Kidney tubule cell (primary cell): ENCODE measurements around the gene NEU3.
"Not testable (repeated sequence)": the region's sequence is repeated elsewhere in the genome, so short reads cannot be mapped to it uniquely, and the experiment has no call there.

Experiments used
- DNase-seq: peaks from one replicate; pipeline ENCODE4 v3.0.0-alpha.2; 2018; ENCODE audit warnings: low spot score

Gene NEU3

DNA sequence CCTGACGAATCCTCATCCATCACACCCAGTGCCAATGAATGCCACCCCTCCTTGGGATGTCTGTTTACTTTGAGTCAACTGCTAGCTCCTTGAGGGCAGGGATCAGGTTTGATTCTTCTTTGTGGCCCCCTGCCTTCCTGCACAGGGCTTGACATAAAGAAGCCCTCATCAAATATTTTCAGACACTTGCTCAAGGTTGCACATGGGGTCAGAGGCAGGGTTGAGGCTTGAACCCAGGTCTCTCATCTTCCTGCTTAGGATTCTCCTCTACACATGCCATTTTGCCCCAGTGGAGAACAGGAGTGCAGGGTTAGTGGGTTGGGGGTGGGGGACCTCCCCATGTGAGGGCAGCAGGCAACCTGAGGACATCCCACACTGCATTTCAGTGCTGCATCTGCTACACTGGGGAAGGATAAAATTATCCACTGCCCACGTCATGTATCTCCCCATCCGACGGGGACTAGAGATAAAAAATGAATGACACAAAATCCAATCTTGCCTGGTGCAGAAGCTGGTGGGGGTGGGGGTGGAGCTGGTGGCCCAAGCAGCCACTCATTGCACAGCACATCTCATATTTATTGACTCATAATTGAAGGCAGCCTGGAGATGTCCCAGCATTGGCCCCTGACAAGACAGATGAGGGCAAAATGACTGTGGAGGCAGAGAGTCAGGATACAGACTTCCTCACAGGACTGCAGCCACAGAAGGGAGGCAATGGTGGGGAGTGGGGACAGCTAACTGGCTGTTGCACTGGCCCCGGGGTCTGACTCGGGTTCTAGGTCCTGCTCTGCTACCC is 41.3 kb downstream of the NEU3 start:
- DNase-seq = no peak

- peak; percentile 93 for DNase-seq
Measured at GRCh38 chr11:75031224-75031753, 42.6 kb downstream of the NEU3 start.

GRCh38 chr11:75031771-75032549 is 43.2 kb downstream of the NEU3 start:
- DNase-seq = peak; percentile 82

GRCh38 chr11:75032550-75032935 is 43.8 kb downstream of the NEU3 start:
- DNase-seq = no peak

DNA sequence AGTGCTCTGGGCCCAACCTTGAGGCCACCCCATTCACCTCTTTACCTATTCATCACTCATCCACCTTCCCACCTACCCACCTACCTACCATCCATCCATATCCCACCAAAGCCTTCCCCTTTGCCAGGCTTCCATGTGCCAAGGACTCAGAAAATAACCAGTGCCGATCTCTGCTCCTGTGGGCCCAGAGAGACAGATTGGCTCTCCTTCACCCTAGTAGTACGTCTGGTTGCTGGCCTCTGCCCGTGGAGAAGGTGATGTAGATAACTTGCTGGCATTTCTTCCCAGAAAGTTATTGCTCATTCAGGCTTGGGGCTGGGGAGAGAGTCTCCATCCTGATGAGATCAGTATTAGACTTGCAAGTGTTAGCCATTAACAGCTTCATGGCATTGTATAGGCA is 45.2 kb downstream of the NEU3 start:
- DNase-seq = no peak

- DNase-seq = peak; percentile 46
Measured at GRCh38 chr11:75035256-75035655, 46.5 kb downstream of the NEU3 start.

DNA sequence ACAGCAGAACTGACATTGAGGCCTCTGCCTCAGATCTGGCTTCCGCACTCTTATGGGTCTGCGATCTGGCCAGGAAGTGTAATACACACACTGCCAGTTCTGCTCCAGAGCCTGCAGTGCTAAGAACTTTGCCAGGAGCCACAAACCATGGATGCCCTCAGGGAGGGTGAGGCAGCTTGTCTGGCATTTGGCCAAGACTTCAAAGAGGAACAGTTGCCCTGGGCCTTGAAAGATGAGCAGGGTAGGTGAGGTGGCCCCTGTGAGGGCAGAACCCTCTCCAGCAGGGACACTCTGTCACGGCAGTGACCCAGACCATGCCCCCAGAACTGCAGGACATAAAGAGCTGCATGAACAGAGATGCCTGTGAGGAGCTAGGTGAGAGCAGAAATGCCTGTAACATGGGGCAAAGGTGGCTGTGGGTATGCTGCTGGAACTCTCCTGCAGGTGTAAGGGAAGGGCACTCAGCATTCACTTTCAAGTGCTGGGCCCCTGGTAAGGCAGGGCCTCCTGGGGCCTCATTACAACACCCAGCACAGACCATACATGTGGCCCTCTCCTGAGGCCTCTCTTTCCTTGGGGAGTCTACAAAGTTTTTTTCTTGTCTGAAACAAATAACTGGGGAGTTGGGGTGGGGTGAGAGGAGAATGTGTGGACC is 47.3 kb downstream of the NEU3 start:
- peak; percentile 94 for DNase-seq

DNA sequence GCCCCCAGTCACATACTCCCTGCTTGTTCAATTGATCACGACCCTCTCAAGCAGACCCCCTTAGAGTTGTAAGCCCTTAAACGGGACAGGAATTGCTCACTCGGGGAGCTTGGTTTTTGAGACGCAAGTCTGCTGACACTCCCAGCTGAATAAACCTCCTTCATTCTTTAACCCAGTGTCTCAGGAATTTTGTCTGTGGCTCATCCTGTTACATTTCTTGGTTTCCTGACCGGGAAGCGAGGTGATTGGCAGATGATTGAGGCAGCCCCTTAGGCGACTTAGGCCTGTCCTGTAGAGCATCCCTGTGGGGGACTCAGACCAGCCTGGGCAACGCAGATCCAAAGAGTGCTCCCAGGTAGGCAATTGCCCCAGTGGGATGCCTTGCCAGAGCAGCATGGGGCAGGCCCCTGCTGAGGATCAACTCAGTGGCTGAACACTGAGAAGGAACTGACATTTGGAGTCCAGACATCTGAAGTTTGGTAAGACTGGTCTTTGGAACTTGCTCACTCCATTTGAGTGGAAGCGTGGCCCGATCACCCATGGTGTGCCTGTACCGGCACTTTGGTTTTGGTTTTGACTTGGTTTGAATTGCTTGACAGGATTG is 51.5 kb downstream of the NEU3 start:
- no peak for DNase-seq

DNA sequence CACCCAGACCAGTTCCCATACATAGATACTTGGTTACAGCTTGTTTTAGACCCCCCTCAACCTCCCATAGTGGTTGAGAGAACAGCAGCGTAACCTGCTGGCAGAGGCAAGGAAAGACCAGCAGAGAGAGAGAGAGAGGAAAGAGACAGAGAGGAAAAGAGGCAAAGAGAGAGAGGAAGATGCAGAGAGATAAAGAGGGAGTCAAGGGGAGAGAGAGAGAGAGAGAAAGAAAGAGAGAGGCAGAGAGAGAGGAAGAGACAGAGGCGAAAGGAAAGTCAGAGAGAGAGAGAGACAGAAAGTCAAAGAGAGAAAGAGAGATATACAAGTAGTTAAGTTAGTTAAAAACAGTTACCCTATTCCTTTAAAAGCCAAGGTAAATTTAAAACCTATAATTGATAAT is 52.5 kb downstream of the NEU3 start:
- no peak for DNase-seq

DNA sequence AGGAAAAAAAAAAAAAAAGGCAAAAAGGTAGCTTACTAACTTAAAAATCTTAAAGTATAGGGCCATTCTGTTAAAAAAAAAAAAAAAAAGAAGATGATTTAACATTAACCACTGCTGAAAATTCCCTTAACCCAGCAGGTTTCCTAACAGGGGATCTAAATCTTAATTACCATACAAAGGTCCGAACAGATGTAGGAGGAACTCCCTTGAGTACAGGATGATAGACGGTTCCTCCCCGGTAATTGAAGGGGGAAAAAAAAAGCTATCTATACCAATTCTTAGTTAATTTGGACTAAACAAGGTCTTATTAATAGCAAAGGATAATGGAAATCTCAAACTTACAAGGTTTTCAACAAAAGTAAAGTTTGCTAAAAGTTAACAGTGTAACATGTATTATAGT is 53.1 kb downstream of the NEU3 start:
- DNase-seq = not testable (repeated sequence)

GRCh38 chr11:75044381-75045170 is 55.8 kb downstream of the NEU3 start:
- DNase-seq = not testable (repeated sequence)

- not testable (repeated sequence) for DNase-seq
Measured at GRCh38 chr11:75046668-75047067, 57.9 kb downstream of the NEU3 start.

DNA sequence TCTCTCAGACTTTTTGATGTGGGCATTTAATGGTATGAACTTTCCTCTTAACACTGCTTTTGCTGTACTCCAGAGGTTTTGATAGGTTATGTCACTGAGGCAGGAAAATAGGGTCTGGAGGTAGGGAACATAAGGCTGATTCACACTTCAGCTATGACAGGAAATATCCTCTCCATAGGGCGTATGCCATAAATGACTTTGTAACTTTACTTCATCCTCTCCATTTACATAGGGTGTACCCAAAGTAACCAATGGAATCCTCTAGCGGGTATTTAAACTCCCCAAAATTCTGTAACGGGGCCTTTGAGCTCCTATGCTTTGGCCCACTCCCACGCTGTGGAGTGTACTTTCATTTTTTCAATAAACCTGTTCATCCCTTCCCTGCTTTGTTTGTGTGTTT is 58.5 kb downstream of the NEU3 start:
- DNase-seq = no peak

DNA sequence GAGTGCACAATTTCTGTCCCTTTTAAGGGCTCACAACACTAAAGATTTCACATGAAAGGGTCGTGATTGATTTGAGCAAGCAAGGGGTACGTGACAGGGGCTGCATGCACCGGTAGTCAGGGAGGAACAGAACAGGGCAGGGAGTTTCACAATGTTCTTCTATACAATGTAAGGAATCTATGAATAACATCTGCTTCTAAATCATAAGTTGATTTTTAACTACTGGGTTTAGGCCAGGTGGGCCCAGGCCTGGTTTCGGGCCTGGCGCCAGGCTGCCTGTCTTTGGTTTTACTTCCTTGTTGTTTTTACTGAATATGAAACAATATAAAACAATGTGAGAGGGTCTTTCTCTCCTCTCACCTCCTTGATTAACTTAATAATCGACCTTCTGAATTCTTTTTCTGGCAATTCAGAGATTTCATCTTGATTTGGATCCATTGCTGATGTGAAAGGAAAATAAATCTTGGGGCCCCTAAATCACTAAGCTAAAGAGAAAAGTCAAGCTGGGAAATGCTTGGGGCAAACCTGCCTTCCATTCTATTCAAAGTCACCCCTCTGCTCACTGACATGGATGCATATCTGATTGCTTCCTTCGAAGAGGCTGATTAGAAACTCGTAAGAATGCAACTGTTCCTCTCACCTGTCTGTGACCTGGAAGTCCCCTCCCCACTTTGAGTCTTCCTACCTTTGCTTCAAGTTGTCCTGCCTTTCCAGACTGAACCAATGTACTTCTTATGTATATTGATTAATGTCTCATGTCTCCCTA is 61.0 kb downstream of the NEU3 start:
- peak; percentile 45 for DNase-seq

DNA sequence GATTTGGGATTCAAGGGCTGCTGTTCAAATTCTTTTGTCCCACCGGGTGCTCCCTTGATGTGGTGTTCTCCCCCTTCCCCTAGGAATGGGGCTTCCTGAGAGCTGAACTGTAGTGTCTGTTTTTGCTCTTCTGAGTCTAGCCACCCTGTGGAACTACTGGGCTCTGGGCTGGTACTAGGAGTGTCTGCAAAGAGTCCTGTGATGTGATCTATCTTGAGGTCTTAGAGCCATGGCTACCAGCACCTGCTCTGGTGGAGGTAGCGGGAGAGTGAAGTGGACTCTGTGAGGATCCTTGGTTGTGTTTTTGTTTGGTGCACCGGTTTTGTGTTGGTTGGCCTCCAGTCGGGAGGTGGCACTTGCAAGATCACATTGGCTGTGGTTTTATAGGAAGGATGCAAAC is 61.8 kb downstream of the NEU3 start:
- DNase-seq = no peak

DNA sequence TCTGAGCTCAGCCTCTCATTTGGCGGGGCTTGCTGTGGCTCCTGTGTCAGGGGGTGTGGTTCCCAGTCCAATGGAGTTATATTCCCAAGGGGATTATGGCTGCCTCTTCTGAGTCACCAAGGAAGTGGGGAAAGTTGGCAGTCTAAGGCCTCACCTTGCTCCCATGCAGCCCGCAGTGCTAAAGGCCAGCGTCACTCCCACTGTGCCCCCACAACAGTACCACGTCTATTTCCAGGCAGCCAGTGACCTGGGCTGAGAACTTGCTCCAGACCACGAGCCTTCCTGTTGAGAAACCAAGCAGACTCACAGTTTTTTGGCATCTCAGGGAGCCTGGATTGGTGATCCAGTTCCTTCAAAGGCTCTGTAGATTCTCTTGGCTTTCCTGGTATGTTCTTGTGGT is 62.3 kb downstream of the NEU3 start:
- peak; percentile 30 for DNase-seq

DNA sequence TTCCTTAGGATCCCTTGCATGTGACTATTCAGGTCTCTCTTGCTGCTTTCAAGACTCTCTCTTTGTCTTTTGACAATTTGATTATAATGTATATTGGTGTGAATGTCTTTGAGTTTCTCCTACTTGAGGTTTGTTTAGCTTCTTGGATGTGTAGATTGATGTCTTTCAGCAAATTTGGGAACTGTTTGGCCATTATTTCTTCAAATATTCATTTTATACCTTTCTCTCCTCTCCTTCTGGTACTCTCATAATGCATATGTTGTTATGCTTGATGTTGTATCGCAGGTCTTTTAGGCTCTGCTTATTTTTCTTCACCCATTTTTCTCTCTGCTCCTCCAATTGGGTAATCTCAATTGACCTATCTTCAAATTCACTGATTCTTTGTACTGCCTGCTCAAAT is 63.7 kb downstream of the NEU3 start:
- DNase-seq = no peak

- no peak for DNase-seq
Measured at GRCh38 chr11:75055511-75055910, 66.8 kb downstream of the NEU3 start.

- no peak for DNase-seq
Measured at GRCh38 chr11:75056814-75057213, 68.1 kb downstream of the NEU3 start.

DNA sequence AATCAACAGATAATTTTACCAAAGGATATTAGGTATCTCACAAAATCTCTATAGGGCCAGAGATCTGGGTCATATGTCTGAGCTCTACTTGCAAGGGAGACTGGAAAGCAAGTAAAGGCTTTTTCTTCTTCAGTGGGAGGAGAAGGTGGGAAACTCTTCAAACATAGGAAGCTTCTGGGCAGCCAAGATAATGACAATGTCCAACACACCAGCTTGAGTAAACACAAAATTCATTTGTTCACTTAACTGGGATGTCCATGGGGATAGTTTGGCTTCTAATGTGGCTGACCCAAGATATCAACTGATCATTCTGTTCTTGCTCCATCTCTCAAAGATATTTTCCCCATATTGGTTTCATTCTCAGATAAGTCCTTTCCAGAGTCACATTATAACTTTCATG is 70.6 kb downstream of the NEU3 start:
- no peak for DNase-seq
